T47D (cell line): ENCODE data around the gene FRAS1.
"Not testable (repeated sequence)": the region's sequence is repeated elsewhere in the genome, so short reads cannot be mapped to it uniquely, and the experiment has no call there.

Experiments used
- DNase-seq, 2 experiments: peaks; one replicate each; pipeline versions ENCODE4 v3.0.0 to v3.0.0-alpha.2; 2011 to 2012; ENCODE audit warnings: low read depth in 1 of 2, low spot score in 1 of 2
- JUND ChIP-seq: IDR thresholded peaks from 2 replicates; pipeline ENCODE4 v1.6.1; 2012; ENCODE audit warnings: low read depth
- in situ Hi-C: cut with HindIII; loops from 2 replicates; pipeline ENCODE4 v1.10.0; 2016; ENCODE audit warnings: low sequenced_read_pairs, low pct_unique_long_range_greater_than_20kb

The FRAS1 gene

GRCh38 chr4:78286281-78286680, 229.2 kb downstream of the FRAS1 start:
- TF ChIP-seq JUND: no peak
- no peak for DNase-seq
- in situ Hi-C loops: no loop called here

GRCh38 chr4:78288327-78288726, 231.2 kb downstream of the FRAS1 start:
- in situ Hi-C loops: no loop called here
- TF ChIP-seq JUND: no peak
- DNase-seq: no peak

- in situ Hi-C loops: no loop called here
- no peak for DNase-seq
- TF ChIP-seq JUND: no peak
Observed at GRCh38 chr4:78291277-78291676, 234.2 kb downstream of the FRAS1 start.

GRCh38 chr4:78292341-78292740, 235.2 kb downstream of the FRAS1 start:
- no peak for DNase-seq
- in situ Hi-C loops: no loop called here
- TF ChIP-seq JUND: no peak

GRCh38 chr4:78292856-78293255, 235.7 kb downstream of the FRAS1 start:
- no peak for TF ChIP-seq JUND
- no peak for DNase-seq
- in situ Hi-C loops: no loop called here

GRCh38 chr4:78293348-78293747, 236.2 kb downstream of the FRAS1 start:
- no peak for TF ChIP-seq JUND
- DNase-seq: no peak
- in situ Hi-C loops: no loop called here

GRCh38 chr4:78293821-78294301, 236.7 kb downstream of the FRAS1 start:
- no peak for TF ChIP-seq JUND
- in situ Hi-C loops: no loop called here
- peak in 1 of 2 experiments; percentile 5 for DNase-seq

GRCh38 chr4:78296261-78296660, 239.1 kb downstream of the FRAS1 start:
- TF ChIP-seq JUND: no peak
- in situ Hi-C loops: no loop called here

GRCh38 chr4:78297116-78297800, 240.1 kb downstream of the FRAS1 start:
- no peak for TF ChIP-seq JUND
- DNase-seq: no peak
- in situ Hi-C loops: no loop called here

More at GRCh38 chr4:78296261-78296660, 239.1 kb downstream of the FRAS1 start:
- DNase-seq: no peak

GRCh38 chr4:78298618-78299017, 241.5 kb downstream of the FRAS1 start:
- no peak for TF ChIP-seq JUND
- DNase-seq: no peak
- in situ Hi-C loops: no loop called here

- in situ Hi-C loops: no loop called here
- no peak for TF ChIP-seq JUND
- no peak for DNase-seq
Observed at GRCh38 chr4:78299565-78299972, 242.4 kb downstream of the FRAS1 start.

GRCh38 chr4:78307263-78307662, 250.1 kb downstream of the FRAS1 start:
- DNase-seq, in situ Hi-C loops: not testable (repeated sequence)

GRCh38 chr4:78308517-78308916, 251.4 kb downstream of the FRAS1 start:
- in situ Hi-C loops: no loop called here
- no peak for DNase-seq
- no peak for TF ChIP-seq JUND

GRCh38 chr4:78309352-78309751, 252.2 kb downstream of the FRAS1 start:
- DNase-seq: no peak
- no peak for TF ChIP-seq JUND
- in situ Hi-C loops: no loop called here
